ENCODE data around the gene GABBR2.

DNA sequence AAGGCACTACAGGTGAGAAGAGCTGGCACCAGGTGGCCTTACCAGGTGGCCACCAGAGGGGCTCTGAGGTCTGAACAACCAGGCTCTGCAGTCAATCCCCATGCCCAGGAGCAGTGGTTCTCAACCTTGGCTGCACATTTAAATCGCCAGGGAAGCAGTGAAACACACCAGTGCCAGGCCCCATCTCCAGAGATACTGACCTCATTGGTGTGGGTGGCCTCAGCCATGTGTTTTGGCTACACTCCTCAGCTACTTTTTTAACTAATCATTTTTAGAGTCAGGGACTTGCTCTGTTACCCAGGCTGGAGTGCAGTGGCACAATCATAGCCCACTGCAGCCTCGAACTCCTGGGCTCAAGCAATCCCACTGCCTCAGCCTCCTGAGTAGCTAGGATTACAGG lies 56.0 kb downstream of the GABBR2 start:
- TF ChIP-seq GATA2 (IDR thresholded peaks at IDR 0.05; ENCODE audit: low read depth, low read length), result no peak
- TF ChIP-seq GATA3 (IDR thresholded peaks at IDR 0.05; ENCODE audit: low read depth, low read length), result no peak
